GM23248 (cell line): ENCODE results near the gene SEMA3G.

ENCODE experiments used
- EZH2 ChIP-seq: fragments of 200-600 bp; sonication (generic); IDR thresholded peaks from 2 replicates; pipeline ENCODE4 v1.6.1; 2018; ENCODE audit warnings: antibody characterized with exemption, mild to moderate bottlenecking; ENCODE audit not compliant: insufficient read depth, poor library complexity, severe bottlenecking
- EZH2phosphoT487 ChIP-seq: fragments of 200-600 bp; sonication (generic); IDR thresholded peaks from 2 replicates; pipeline ENCODE4 v1.6.1; 2018; ENCODE audit warnings: antibody characterized with exemption, moderate library complexity, mild to moderate bottlenecking, low read depth; ENCODE audit not compliant: insufficient read depth

- no peak for TF ChIP-seq EZH2
- TF ChIP-seq EZH2phosphoT487, result no peak
Measured at GRCh38 chr3:52492059-52492458, 47.2 kb upstream of the SEMA3G start.
